Nephron (organoid): ENCODE data around the gene C1orf159.
"Not testable (repeated sequence)": the region's sequence is repeated elsewhere in the genome, so short reads cannot be mapped to it uniquely, and the experiment has no call there.

Experiments
- H3K27ac Mint-ChIP-seq, 3 experiments: 2 replicates each; pipeline ENCODE4 v1.8.0; 2020; ENCODE audit warnings: mixed read lengths in 3 of 3, mild to moderate bottlenecking in 2 of 3, moderate library complexity in 1 of 3
- H3K27me3 Mint-ChIP-seq: 2 replicates; pipeline ENCODE4 v1.8.0; 2021; ENCODE audit warnings: low read depth, mild to moderate bottlenecking, moderate library complexity, mixed read lengths
- H3K36me3 Mint-ChIP-seq: 2 replicates; pipeline ENCODE4 v1.8.0; 2020; ENCODE audit warnings: low read depth, mixed read lengths
- H3K4me1 Mint-ChIP-seq: 2 replicates; pipeline ENCODE4 v1.8.0; 2020; ENCODE audit warnings: mixed read lengths
- H3K4me3 Mint-ChIP-seq, 3 experiments: 2 replicates each; pipeline ENCODE4 v1.8.0; 2020; ENCODE audit warnings: mild to moderate bottlenecking in 3 of 3, mixed read lengths in 3 of 3, moderate library complexity in 2 of 3
- H3K9me3 Mint-ChIP-seq: 2 replicates; pipeline ENCODE4 v1.8.0; 2020; ENCODE audit warnings: mixed read lengths
- CTCF ChIP-seq, 3 experiments: fragments of 200-600 bp; sonication (generic); IDR thresholded peaks; one replicate each; pipeline ENCODE4 v1.5.0; 2021; ENCODE audit warnings: antibody characterized with exemption in 3 of 3; ENCODE audit not compliant: unreplicated experiment in 3 of 3

C1orf159 gene

GRCh38 chr1:1098681-1099421, 17.0 kb downstream of the C1orf159 start:
- TF ChIP-seq CTCF (IDR thresholded peaks at IDR 0.05; ENCODE audit: unreplicated experiment in 3 of 3): no peak
- no peaks in the 10 kb centered on the region for H3K27me3 Mint-ChIP-seq
- H3K4me1 Mint-ChIP-seq: no peaks in the 10 kb centered on the region
- no peak overlapping the region for H3K27ac Mint-ChIP-seq
- H3K36me3 Mint-ChIP-seq: peaks cover 20% of the 10 kb centered on the region
- H3K4me3 Mint-ChIP-seq: no peak overlapping the region
- H3K9me3 Mint-ChIP-seq: peaks cover 23% of the 10 kb centered on the region

- peaks cover 19% of the 10 kb centered on the region for H3K9me3 Mint-ChIP-seq
- H3K27me3 Mint-ChIP-seq, H3K27ac Mint-ChIP-seq, H3K4me1 Mint-ChIP-seq, H3K4me3 Mint-ChIP-seq: not testable (repeated sequence)
- peaks cover 17% of the 10 kb centered on the region for H3K36me3 Mint-ChIP-seq
Observed at GRCh38 chr1:1096136-1096535, 19.8 kb downstream of the C1orf159 start.

GRCh38 chr1:1094981-1095380, 20.9 kb downstream of the C1orf159 start:
- Mint-ChIP-seq H3K27me3 (no peaks in the 10 kb centered on the region), H3K9me3 (peaks cover 11% of the 10 kb centered on the region), H3K36me3 (peaks cover 11% of the 10 kb centered on the region), H3K4me1 (no peaks in the 10 kb centered on the region), H3K4me3 (no peak overlapping the region), H3K27ac (no peak overlapping the region)
- TF ChIP-seq CTCF (IDR thresholded peaks at IDR 0.05; ENCODE audit: unreplicated experiment in 3 of 3): no peak

- Mint-ChIP-seq H3K27me3 (no peaks in the 10 kb centered on the region), H3K4me1 (no peaks in the 10 kb centered on the region), H3K9me3 (no peaks in the 10 kb centered on the region), H3K4me3 (no peak overlapping the region), H3K36me3 (peaks cover 3% of the 10 kb centered on the region), H3K27ac (no peak overlapping the region)
- no peak for TF ChIP-seq CTCF (IDR thresholded peaks at IDR 0.05; ENCODE audit: unreplicated experiment in 3 of 3)
Observed at GRCh38 chr1:1093610-1093943, 22.3 kb downstream of the C1orf159 start.

- Mint-ChIP-seq H3K4me1 (no peaks in the 10 kb centered on the region), H3K4me3 (no peak overlapping the region), H3K9me3 (no peaks in the 10 kb centered on the region), H3K36me3 (peaks cover 3% of the 10 kb centered on the region), H3K27me3 (no peaks in the 10 kb centered on the region), H3K27ac (no peak overlapping the region)
- TF ChIP-seq CTCF (IDR thresholded peaks at IDR 0.05; ENCODE audit: unreplicated experiment in 3 of 3): no peak
Observed at GRCh38 chr1:1092894-1093609, 22.8 kb downstream of the C1orf159 start.

GRCh38 chr1:1092149-1092855, 23.6 kb downstream of the C1orf159 start:
- Mint-ChIP-seq H3K27ac (no peak overlapping the region), H3K4me3 (no peak overlapping the region), H3K9me3 (no peaks in the 10 kb centered on the region), H3K36me3 (peaks cover 3% of the 10 kb centered on the region), H3K27me3 (no peaks in the 10 kb centered on the region), H3K4me1 (no peaks in the 10 kb centered on the region)
- no peak for TF ChIP-seq CTCF (IDR thresholded peaks at IDR 0.05; ENCODE audit: unreplicated experiment in 3 of 3)
